HL-60 (cell line): Measurements from ENCODE around the gene MAP3K20.
"Not testable (repeated sequence)": the region's sequence is repeated elsewhere in the genome, so short reads cannot be mapped to it uniquely, and the experiment has no call there.

Experiments used
- DNase-seq, 2 experiments: peaks; one replicate each; pipeline ENCODE4 v3.0.0-alpha.2; 2010 to 2020; ENCODE audit warnings: low read depth in 1 of 2, low spot score in 1 of 2
- H3K27ac ChIP-seq: fragments of 250-450 bp; sonication (Bioruptor Pico); replicated peaks from 2 replicates; pipeline ENCODE4 v1.5.1; 2020; ENCODE audit warnings: mild to moderate bottlenecking, moderate library complexity
- H3K27me3 ChIP-seq: fragments of 250-450 bp; sonication (Bioruptor Pico); 2 replicates; pipeline ENCODE4 v1.5.1; 2021; ENCODE audit warnings: mild to moderate bottlenecking, moderate library complexity; ENCODE audit not compliant: insufficient read depth, poor library complexity, severe bottlenecking
- H3K4me3 ChIP-seq: replicated peaks from 2 replicates; pipeline ENCODE4 v1.5.1; 2011; ENCODE audit warnings: mild to moderate bottlenecking, control low read depth, low read length; ENCODE audit not compliant: insufficient read depth
- CTCF ChIP-seq: IDR thresholded peaks from one replicate; pipeline ENCODE4 v1.5.1; 2011; ENCODE audit warnings: low read length, control low read depth, inconsistent platforms; ENCODE audit not compliant: insufficient read depth
- GABPA ChIP-seq: IDR thresholded peaks from 2 replicates; pipeline ENCODE4 v1.6.1; 2012; ENCODE audit warnings: low read depth
- POLR2AphosphoS5 ChIP-seq: IDR thresholded peaks from 2 replicates; pipeline ENCODE4 v1.6.1; 2012; ENCODE audit warnings: low read depth
- REST ChIP-seq: IDR thresholded peaks from 2 replicates; pipeline ENCODE4 v1.6.1; 2012; ENCODE audit warnings: low read depth; ENCODE audit not compliant: insufficient replicate concordance
- SPI1 ChIP-seq: IDR thresholded peaks from 2 replicates; pipeline ENCODE4 v1.6.1; 2012; ENCODE audit warnings: low read depth, mild to moderate bottlenecking, borderline replicate concordance

MAP3K20 gene

GRCh38 chr2:173299764-173300163, 224.1 kb downstream of the MAP3K20 start:
- Histone ChIP-seq H3K4me3 (no peak overlapping the region), H3K27me3 (no peaks in the 10 kb centered on the region), H3K27ac (no peak overlapping the region)
- DNase-seq = no peak
- no peak for TF ChIP-seq REST
- TF ChIP-seq CTCF = no peak

GRCh38 chr2:173300458-173300857, 224.8 kb downstream of the MAP3K20 start:
- Histone ChIP-seq H3K27me3 (no peaks in the 10 kb centered on the region), H3K4me3 (no peak overlapping the region), H3K27ac (no peak overlapping the region)
- no peak for DNase-seq
- TF ChIP-seq POLR2AphosphoS5 = no peak
- TF ChIP-seq REST = no peak
- no peak for TF ChIP-seq CTCF
- TF ChIP-seq SPI1 = no peak
- TF ChIP-seq GABPA = no peak

- not testable (repeated sequence) for DNase-seq, H3K4me3 ChIP-seq, H3K27me3 ChIP-seq, H3K27ac ChIP-seq
These were observed 225.9 kb downstream of the MAP3K20 start for GRCh38 chr2:173301549-173301948.

GRCh38 chr2:173305303-173305702, 229.7 kb downstream of the MAP3K20 start:
- no peak overlapping the region for H3K27ac ChIP-seq

More at GRCh38 chr2:173305303-173305702, 229.7 kb downstream of the MAP3K20 start:
- no peak for TF ChIP-seq POLR2AphosphoS5
- no peak for TF ChIP-seq REST
- no peak for TF ChIP-seq SPI1
- no peak for TF ChIP-seq CTCF
- TF ChIP-seq GABPA = no peak
- no peak overlapping the region for H3K4me3 ChIP-seq
- DNase-seq = no peak
- H3K27me3 ChIP-seq = no peaks in the 10 kb centered on the region
